NCI-H345 treated with DMSO at 0.1 percent for 48 hours (cell line): ENCODE data around the gene RGS17.
"Not testable (repeated sequence)": the region's sequence is repeated elsewhere in the genome, so short reads cannot be mapped to it uniquely, and the experiment has no call there.

Experiments
- DNase-seq: peaks from one replicate; lab custom pipeline; 2025; ENCODE audit not compliant: unreplicated experiment; lab: John Stamatoyannopoulos, UW

RGS17 gene, protein sequence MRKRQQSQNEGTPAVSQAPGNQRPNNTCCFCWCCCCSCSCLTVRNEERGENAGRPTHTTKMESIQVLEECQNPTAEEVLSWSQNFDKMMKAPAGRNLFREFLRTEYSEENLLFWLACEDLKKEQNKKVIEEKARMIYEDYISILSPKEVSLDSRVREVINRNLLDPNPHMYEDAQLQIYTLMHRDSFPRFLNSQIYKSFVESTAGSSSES

DNA sequence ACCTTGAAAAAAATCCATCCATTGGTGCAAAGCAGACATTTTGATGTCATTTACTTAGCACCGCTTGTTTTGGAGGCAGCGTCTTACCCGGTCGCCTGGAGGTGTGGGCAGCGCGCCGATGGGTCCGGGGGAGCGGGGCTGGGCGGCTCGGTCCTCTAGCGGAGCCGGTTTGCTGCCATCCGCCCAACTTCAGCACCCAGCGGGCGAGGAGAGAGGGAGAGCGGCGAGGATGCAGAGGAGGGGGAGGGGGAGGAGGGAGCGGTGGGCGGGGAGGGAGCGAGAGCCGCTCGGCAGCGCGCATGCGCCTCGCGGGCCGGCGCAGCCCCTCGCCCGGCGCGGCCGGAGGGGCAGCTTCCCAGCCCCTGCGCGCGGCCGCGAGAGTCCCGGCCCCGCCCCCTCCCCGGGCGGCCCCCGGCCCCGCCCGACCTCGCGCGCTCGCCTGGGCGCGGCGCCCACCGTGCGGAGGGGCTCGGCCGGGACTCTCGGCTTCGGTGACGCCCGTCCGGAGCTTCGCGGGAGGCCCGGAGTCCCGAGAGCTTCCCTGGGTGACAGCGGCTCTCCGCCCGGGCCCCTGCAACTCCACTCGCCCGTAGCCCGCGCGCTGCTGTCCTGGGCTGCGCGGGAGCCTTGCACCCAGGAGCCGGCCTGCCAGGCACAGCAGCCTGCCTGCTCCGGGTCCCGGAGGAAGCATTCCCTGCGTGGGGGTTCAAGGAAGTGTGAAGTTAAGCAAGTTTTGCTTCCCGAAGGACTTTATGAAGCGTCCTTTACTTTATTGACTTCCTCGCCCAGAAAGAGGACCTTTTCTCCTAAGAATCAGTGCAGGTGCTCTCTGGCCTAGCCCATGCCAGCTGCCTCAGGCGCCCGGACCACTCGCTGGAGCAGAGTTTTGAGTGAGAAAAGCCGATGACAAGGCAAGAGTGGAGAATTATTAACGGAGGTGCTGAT lies at the start of gene RGS17:
Gene RGS17, minus strand, starts transcription at position 246 of the 945 bp plus-strand sequence. CDS start 87,264 bp downstream, outside the sequence.
- peak; percentile 43 for DNase-seq

DNA sequence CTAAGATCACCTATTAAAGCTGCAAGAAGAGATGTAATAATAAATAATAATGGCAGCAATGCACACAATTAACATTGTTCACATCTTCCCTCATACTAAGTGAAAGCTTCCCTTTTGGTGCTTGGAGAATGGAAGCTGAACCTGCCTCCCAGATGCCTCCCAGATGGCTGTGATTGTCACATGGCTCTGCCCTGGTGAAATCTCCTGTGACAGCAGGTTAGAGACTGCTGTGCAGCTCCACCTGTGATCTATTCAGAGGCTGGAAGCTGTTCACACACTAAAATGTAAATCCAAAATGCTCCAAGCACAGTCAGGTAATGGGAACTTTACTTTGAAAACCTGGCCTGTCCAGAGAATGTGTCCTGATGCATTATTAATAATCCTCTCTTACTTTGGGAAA lies 41.7 kb upstream of the RGS17 start:
- no peak for DNase-seq

DNA sequence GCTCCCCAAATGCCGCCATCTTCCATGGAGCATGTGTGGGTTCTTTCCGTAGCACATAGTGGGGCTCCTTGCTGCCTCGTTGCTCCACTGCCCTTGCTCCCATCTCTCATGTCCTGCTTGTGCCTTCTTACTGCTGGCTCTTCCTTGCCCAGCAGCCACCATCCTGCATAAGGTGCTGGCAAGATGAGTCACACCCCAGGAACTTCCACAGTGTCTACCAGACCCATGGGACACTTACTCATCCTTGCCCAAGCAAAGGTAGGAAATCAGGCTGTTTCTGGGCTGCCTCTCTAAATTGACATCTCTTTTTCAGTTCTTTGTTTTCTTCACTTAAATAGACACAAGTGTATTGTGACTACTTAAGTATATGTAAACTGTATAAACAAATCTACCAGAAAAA lies 39.4 kb upstream of the RGS17 start:
- no peak for DNase-seq

DNA sequence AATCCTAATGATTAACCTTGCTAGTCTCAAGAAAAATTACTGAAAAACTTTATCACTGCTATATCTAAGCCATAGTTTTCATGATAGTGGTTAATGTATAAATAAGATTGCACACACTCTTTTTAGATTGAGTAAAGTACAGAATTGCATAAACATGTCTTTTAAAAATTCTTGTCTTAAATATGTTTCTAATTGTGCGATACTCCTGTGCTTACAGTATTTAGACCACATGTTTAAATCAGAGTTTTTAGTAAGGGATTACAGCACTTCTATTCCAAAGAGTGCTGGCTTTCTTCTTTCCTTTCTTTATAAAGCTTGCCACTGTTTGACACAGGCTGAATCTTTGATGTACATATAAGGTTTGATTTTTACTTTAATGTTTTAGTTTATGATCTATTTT lies 36.8 kb upstream of the RGS17 start:
- no peak for DNase-seq

DNA sequence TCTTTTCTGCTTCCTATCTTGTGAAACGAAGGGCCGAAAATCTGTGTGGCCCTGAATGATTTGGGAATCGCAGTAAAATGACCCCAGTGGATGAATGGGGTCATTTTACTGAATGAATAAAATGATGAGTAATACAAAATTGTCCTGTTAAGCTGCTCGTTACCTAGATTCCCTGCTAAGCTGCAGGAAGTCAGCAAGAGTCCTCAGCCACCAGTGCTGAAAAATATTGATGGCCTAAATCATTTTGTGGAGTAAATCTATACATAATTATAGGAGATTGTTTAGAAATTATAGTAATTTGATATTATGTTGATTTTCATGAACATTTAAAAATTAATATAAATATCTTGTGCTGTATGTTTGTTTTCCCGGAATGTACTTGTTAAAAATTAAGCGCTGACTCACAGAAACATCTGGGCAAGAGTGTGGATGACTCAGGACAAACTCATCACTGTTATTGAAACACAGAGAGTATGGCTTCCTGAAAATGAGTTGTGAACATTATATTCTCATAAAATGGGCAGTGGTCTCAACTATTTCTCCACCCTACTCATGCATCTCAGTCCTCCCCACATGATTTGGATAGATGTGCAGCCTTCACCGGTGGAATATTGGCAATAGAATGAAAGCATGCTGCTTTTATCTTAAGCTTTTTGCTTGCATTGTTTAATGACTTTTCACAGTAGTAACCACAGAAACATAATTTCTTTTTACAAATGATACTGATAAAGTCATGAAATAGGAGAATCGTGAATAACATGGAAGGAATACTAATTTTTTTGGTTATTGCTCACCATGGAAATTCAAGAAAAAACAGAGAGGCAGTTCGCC lies 36.2 kb upstream of the RGS17 start:
- no peak for DNase-seq

DNA sequence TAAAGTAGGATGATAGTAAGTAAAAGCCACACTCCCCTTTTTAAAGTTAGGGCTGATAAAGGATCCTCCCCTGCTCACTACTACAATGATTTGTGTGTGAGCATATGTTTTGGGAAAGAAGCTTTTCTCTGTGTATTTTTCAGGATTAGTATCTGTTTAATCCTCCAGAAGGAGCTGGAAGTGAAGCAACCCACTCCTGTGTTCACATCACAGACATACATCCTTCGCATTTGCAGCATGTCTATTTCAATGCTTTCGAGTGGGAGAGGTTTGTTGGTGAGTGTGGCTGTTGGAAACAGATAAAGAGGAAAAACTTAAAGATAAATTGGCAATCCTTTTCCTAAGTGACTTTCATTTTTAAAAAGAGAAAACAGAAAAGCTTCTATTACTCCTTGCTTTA lies 31.6 kb upstream of the RGS17 start:
- no peak for DNase-seq

DNA sequence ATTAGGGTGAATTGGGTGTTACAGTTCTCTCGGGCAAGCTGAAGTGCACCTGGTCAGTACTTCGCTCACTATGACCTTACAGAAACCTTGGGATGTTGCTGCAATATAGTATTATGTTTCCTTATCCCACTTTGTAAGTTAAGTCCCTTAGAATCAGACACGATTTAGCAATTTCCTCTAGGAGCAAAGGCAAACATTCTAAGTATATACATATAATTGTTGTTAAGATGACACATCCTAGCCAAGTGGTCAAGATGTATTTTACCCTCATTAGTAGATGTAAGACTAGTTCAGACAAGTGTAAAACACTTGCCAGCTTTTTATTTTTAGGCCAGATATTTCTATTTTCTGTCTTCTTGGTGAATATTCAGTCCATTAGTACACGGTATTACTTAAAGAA lies 31.1 kb upstream of the RGS17 start:
- no peak for DNase-seq

DNA sequence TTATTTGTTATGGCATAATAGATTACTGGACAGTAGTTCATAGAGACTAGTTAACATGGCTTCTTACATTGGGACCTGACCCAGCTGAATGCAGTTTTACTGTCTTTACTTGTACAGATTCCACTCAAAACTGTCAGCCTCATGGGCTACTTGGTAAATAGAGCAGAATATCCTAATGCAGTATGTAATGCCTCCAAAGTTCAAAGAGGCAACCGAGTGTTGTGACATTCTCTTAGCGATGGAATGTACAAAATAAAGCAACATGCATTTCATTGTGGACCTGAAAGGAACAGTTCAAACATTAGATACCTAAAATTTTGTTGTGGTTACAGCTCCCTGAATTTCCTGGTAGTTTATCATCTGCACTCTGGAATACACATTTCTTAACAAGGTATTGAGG lies 29.1 kb upstream of the RGS17 start:
- DNase-seq, result no peak

DNA sequence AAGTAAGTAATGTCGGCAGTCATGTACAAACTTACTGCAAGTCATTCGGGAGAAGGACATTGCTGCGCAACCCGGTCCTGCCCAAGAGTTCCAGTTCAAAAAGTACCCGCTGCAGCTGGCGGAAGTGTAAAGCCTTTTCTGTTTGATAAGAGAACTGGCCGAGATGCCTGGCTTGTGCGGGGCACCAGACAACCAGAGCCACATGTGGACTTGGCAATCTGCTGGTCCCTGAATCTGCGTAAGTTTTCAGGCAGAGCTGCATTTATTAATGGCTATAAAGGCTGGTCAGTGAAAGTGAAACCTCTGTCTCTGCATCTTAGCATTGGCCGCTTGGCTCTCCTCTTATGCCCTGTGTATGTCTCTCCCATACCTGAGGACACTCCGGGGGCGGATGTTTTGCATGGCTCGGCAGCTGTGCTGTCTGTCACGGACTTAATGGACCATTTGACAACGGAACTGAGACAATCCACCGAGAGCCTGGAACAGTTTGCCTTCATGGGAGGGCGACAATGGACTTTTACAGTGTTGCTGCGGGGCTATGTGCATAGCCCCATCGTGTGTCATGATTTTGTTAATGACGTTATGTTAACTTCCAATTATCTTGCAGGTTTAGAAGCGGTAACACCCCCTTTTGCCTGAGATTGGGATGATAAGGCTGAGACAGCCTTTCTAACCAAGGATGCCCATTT lies 19.8 kb upstream of the RGS17 start:
- DNase-seq, result peak; percentile 67

DNA sequence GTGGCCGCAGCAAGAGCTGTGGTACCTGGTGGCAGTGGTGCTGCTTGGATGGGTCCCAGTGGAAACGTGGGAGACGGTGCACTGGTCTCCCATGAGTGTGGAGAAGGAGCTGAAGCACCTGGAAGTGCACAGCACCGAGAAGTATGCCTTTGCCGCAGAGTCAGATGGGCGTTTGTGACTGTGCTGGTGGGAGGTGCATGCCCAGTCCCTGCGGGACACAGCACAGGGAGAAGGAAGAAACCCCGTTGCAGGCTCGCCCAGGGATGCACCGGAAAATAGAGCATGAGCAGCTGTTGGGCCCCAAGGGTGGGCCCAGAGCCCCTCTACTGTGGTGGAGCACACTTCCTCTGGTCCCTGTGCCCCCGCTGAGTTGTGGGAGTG lies 19.3 kb upstream of the RGS17 start:
- no peak for DNase-seq

DNA sequence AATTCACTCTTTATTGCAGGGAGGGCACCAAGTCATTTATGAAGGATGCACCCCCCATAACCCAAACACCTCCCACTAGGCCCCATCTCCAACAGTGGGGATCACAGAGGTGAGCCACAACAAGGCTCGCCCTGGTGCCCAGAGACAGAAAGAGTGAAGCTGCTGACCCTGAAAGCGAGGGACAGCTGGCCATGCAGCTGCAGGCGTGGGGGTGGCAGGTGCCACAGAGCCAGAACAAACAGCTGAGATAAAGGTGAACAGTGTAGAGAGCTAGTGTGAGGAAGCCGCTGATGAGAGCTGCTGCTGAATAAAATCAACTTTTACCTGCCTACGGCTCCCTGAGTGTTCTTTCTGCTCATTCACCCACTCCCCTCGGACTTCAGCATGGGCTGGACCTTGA lies 18.8 kb upstream of the RGS17 start:
- no peak for DNase-seq

DNA sequence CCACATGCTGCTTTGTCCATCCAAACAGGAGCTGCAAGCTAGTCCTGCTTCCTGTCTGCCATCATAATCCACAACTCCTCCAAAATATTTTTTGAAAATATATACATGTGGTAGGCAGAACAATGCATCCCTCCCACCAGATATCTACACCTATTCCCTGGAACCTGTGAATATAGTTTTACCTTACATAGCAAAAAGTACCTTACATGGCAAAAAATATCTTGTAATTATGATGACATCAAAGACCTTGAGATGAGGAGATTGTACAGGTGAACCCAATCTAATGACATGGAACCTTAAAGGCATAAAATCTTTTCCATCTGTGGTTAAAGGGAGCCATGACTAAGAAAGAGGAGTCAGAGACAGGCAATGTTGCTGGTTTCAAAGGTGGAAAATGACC lies 15.3 kb upstream of the RGS17 start:
- DNase-seq, result no peak

DNA sequence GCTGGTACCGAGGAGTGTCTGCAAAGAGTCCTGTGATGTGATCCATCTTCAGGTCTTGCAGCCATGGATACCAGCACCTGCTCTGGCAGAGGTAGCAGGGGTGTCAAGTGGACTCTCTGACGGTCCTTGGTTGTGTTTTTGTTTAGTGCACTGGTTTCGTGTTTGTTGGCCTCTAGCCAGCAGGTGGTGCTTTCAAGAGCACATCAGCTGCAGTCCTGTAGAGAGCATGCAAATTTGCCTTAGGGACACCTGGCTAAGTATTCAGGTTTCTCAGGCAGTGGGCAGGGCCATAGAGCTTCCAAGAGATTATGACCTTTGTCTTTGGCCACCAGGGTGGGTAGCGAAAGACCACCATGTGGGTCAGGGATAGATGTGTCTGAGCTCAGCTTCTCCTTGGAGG lies 14.5 kb upstream of the RGS17 start:
- DNase-seq, result peak; percentile 96

DNA sequence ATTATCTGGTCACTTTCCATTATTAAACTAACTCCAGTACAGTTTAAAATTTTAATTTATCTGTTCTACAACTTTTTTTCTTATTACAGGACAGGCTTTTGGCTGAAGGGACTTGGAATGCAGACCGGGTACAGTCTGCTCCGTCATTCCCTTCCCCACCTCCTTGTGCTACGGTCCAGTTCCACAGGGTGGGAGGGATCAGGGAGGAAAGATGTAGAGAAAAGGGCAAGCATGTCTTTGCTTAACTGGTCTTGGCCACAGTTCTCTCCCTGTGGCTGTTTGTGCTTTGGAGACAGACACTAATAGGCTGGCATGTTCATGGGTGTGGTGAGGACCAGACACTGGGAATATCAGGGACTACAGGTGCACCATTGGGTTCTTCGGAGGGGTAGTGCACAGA lies 12.1 kb upstream of the RGS17 start:
- DNase-seq, result no peak

DNA sequence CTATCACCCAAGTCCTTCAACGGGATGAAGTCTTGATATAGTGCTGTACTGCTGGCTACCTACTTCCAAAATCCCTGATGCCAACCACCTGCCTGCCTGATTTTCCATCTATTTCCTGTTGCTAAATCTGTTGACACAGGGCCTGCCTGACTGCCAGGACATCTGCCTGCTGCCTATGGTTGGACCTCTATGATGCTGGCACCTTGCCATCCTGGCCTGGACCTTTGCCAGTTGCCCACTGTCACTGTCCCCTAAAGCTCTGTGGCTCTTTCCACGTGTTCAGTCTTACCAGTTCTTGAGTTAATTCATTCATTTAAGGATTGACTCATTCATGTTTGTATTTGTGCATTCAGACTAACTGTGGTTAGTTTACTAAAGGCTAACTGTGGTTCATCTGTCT lies 9.2 kb upstream of the RGS17 start:
- DNase-seq, result peak; percentile 87

DNA sequence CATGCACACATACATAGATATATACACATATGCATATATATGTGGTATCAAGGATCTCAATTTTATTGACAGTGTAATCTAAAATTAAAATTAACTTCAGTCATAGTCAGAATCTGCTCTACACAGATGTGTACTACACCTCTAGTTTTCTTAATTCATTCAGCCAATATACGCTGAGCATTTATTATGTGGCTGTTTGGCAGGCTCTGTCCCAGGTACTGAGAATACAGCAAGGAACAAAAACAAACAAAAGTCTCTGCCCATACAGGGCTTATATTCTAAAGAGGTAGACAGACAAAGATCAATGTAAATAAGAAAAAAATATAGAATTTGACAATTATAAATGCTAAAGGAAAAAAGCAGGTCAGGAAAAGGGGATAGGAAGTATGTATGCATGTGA lies 7.8 kb upstream of the RGS17 start:
- no peak for DNase-seq

DNA sequence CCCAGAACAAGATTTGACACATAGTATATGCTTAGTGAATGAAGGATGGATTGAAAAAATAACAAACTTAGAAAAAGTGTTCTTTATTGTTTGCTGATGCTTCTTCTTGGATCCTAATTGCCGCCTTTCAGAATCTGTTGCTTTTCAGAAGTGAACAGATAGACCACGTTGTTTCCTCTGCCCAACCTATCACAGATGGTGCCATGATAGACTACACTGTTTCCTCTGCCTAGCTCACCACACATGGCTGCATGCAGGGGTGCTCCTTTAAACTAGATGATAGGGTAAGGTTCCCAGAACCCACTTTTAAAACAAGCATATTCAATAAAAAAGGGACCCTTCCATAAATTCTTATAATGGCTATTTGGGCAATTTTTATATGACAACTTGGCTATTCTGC lies 4.6 kb upstream of the RGS17 start:
- DNase-seq, result no peak

DNA sequence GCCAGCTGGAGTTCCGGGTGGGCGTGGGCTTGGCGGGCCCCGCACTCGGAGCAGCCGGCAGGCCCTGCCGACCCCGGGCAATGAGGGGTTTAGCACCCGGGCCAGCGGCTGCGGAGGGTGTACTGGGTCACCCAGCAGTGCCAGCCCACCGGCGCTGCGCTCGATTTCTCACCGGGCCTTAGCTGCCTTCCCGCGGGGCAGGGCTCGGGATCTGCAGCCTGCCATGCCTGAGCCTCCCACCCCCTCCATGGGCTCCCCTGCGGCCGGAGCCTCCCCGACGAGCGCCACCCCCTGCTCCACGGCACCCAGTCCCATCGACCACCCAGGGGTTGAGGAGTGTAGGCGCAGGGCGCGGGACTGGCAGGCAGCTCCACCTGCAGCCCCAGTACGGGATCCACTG lies 2.6 kb upstream of the RGS17 start:
- not testable (repeated sequence) for DNase-seq

DNA sequence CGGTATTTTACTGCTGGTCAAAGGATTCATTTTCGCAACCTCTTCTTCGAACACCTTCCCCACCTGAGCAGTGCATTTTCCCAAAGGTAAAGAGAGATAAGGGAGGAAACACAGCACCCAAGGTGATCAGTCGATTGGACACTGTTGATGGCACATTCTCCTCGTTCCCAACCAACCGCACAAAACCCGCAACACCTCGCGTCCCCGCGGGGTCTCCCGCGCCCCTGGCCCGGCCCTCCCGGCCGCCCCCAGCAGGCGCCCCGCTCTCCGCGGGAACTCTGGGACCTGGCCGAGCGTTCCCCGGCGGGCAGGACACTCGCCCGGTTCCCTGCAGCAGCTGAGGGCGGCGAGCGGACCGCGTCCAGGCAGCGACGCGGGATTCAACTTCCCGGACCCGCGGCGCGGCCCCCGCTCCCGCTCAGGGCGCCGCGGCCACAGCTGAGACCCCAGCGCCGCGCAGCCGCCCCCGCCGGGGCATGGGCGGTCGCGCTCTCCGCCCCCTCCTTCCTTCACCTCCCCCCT lies 506 bp downstream of the RGS17 start:
- no peak for DNase-seq

DNA sequence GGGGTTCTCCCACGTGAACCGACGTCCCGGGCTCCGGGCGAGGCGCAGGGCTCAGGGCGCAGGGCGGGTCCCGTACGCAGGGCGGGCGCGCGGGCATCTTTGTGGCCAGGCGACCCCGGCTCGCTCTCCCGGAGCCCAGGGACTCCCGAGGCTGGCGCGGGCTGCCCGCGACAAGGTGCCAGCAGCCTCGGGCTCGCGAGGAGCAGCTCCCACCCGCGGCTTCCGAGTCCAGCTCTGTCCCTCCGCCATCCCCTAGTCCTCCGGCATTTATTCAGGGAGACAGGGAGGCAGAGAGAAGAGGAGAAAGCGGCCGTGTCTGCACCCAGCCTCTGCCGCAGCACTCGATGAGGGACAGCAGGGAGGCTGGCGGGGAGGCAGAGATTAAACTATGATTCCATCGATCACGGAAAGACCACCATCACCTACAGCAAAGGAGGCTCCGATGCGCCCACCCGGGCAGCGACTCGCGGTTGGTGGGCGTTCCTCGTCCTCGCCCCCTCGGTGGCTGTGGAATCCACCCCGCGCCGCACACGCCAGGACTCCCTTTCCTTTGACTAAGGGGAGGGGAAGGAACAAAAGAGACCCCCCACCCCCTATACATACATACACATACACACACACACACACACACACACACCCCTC lies 1.1 kb downstream of the RGS17 start:
- no peak for DNase-seq
